Sigmoid colon (tissue), 7 donors: ENCODE results near the gene ACSS2. TPM values are rescaled to one million over a fixed set of nuclear protein-coding genes. Genes with fewer than 3 reads are reported as not detected.

Experiments used
- DNase-seq: peaks from one replicate; pipeline ENCODE4 v3.0.0-alpha.2; 2019
- H3K27ac ChIP-seq, 4 donors: fragments of 200-600 bp; sonication (generic); one replicate each; pipeline ENCODE4 v1.5.1; 2016 to 2019; ENCODE audit warnings: mild to moderate bottlenecking in 1 of 4
- H3K27me3 ChIP-seq, 3 donors: fragments of 200-600 bp; sonication (generic); one replicate each; pipeline ENCODE4 v1.5.1; 2019; ENCODE audit warnings: mild to moderate bottlenecking in 1 of 3
- H3K36me3 ChIP-seq, 4 donors: fragments of 200-600 bp; sonication (generic); one replicate each; pipeline ENCODE4 v1.5.1; 2016 to 2019
- H3K4me1 ChIP-seq, 4 donors: fragments of 200-600 bp; sonication (generic); one replicate each; pipeline ENCODE4 v1.5.1; 2017 to 2019
- H3K4me3 ChIP-seq, 4 donors: fragments of 200-600 bp; sonication (generic); one replicate each; pipeline ENCODE4 v1.5.1; 2017 to 2019; ENCODE audit warnings: mild to moderate bottlenecking in 2 of 4, moderate library complexity in 1 of 4
- H3K9me3 ChIP-seq, 4 donors: fragments of 200-600 bp in 3 of 4; sonication (generic) in 3 of 4; one replicate each; pipeline versions ENCODE4 v1.5.1 to v1.6.1; 2013 to 2019
- CTCF ChIP-seq, 4 experiments: fragments of 450-650 bp in 3 of 4; fragments of 200-600 bp in 1 of 4; IDR thresholded peaks; one replicate each; pipeline ENCODE4 v1.5.1; 2016 to 2019; ENCODE audit warnings: antibody characterized with exemption in 4 of 4, mild to moderate bottlenecking in 3 of 4, moderate library complexity in 2 of 4
- EP300 ChIP-seq, 4 donors: sonication (generic); formaldehyde crosslinking; IDR thresholded peaks; one replicate each; pipeline ENCODE4 v1.6.1; 2017; ENCODE audit warnings: antibody characterized with exemption in 4 of 4
- POLR2A ChIP-seq, 2 donors: fragments of 450-650 bp; IDR thresholded peaks; one replicate each; pipeline ENCODE4 v1.6.1; 2016; ENCODE audit warnings: antibody characterized with exemption in 2 of 2, mild to moderate bottlenecking in 2 of 2, moderate library complexity in 2 of 2
- POLR2AphosphoS5 ChIP-seq, 4 donors: sonication (generic); formaldehyde crosslinking; IDR thresholded peaks; one replicate each; pipeline ENCODE4 v1.6.1; 2017; ENCODE audit warnings: antibody characterized with exemption in 4 of 4
- WGBS, 2 donors: extraction: QIAGEN DNeasy Blood & Tissue Kit; methylation state at CpG; one replicate each; pipeline ENCODE4 v1.1.7; 2013; 5-methylcytosine and 5-hydroxymethylcytosine counted together
- intact Hi-C: fragments of 100-400 bp; cut with DNase I; formaldehyde crosslinking; loops from one replicate; pipeline ENCODE4 v1.15.1; 2023
- polyA plus RNA-seq, 3 donors: library from polyadenylated mRNA; stranded (reverse); fragments of 200-250 nt; gene quantifications; one replicate each; pipeline ENCODE4 v1.2.3, GENCODE V29; 2013
- total RNA-seq, 4 donors: library from RNA; depleted of rRNA; stranded (reverse); fragments of >200 nt; gene quantifications; one replicate each; pipeline ENCODE4 v1.1.0, GENCODE V29; 2016
- donor health status: healthy with polysubstance abuse.
- donor health status: Bipolar disorder and iron deficiency.
- donor health status: healthy.

The ACSS2 gene
- total and polyA plus RNA-seq, 7 donors, result 29.7 to 232 (median 70.1) TPM

GRCh38 chr20:34852298-34852697, 24.1 kb upstream of the ACSS2 start:
- no peak for DNase-seq
- Histone ChIP-seq H3K27ac (no peak overlapping the region), H3K36me3 (peaks cover 13 to 97% (median 26%) of the 10 kb centered on the region in 4 donors), H3K4me1 (no peaks in the 10 kb centered on the region), H3K27me3 (no peaks in the 10 kb centered on the region), H3K4me3 (no peak overlapping the region), H3K9me3 (no peaks in the 10 kb centered on the region)
- intact Hi-C loops, result no loop called here
- TF ChIP-seq POLR2A (IDR thresholded peaks at IDR 0.05), result no peak
- TF ChIP-seq CTCF (IDR thresholded peaks at IDR 0.05), result no peak
- no peak for TF ChIP-seq EP300 (IDR thresholded peaks at IDR 0.05)
- TF ChIP-seq POLR2AphosphoS5 (IDR thresholded peaks at IDR 0.05), result no peak
- 93% methylated on average over 4 of the region's 4 CpGs for WGBS, 2 donors

- no peaks in the 10 kb centered on the region for H3K27me3 ChIP-seq
- TF ChIP-seq POLR2AphosphoS5 (IDR thresholded peaks at IDR 0.05) (no peak), CTCF (IDR thresholded peaks at IDR 0.05) (no peak), EP300 (IDR thresholded peaks at IDR 0.05) (no peak), POLR2A (IDR thresholded peaks at IDR 0.05) (no peak)
- no peak overlapping the region for H3K27ac ChIP-seq
- no peaks in the 10 kb centered on the region for H3K9me3 ChIP-seq
- peaks cover 0 to 7% (median 0%) of the 10 kb centered on the region in 4 donors for H3K4me1 ChIP-seq
- H3K36me3 ChIP-seq, result peaks cover 0 to 70% (median 12%) of the 10 kb centered on the region in 4 donors
- DNase-seq, result no peak
- no peak overlapping the region for H3K4me3 ChIP-seq
- intact Hi-C loops, result no loop called here
- 97% methylated on average over 26 of the region's 26 CpGs for WGBS, 2 donors
Measured at GRCh38 chr20:34859367-34859766, 17.0 kb upstream of the ACSS2 start.

- 93 to 94% methylated on average over 9 of the region's 9 CpGs for WGBS, 2 donors
- Histone ChIP-seq H3K27me3 (no peaks in the 10 kb centered on the region), H3K36me3 (peaks cover 0 to 66% (median 10%) of the 10 kb centered on the region in 4 donors), H3K4me1 (peaks cover 0 to 7% (median 0%) of the 10 kb centered on the region in 4 donors), H3K27ac (no peak overlapping the region), H3K9me3 (no peaks in the 10 kb centered on the region), H3K4me3 (no peak overlapping the region)
- DNase-seq, result no peak
- TF ChIP-seq EP300 (IDR thresholded peaks at IDR 0.05), result no peak
- no peak for TF ChIP-seq CTCF (IDR thresholded peaks at IDR 0.05)
- no peak for TF ChIP-seq POLR2A (IDR thresholded peaks at IDR 0.05)
- no peak for TF ChIP-seq POLR2AphosphoS5 (IDR thresholded peaks at IDR 0.05)
- intact Hi-C loops, result no loop called here
Measured at GRCh38 chr20:34859826-34860545, 16.4 kb upstream of the ACSS2 start.

GRCh38 chr20:34861386-34862084, 14.9 kb upstream of the ACSS2 start:
- H3K36me3 ChIP-seq, result peaks cover 0 to 58% (median 8%) of the 10 kb centered on the region in 4 donors
- no peak overlapping the region for H3K27ac ChIP-seq
- H3K27me3 ChIP-seq, result no peaks in the 10 kb centered on the region
- 71 to 86% methylated on average over 7 of the region's 7 CpGs for WGBS, 2 donors
- H3K9me3 ChIP-seq, result no peaks in the 10 kb centered on the region
- TF ChIP-seq POLR2AphosphoS5 (IDR thresholded peaks at IDR 0.05), result no peak
- peaks cover 0 to 7% (median 0%) of the 10 kb centered on the region in 4 donors for H3K4me1 ChIP-seq
- intact Hi-C loops, result no loop called here
- no peak for DNase-seq
- no peak overlapping the region for H3K4me3 ChIP-seq

GRCh38 chr20:34862724-34863123, 13.7 kb upstream of the ACSS2 start:
- Histone ChIP-seq H3K27ac (no peak overlapping the region), H3K36me3 (peaks cover 0 to 50% (median 6%) of the 10 kb centered on the region in 4 donors), H3K27me3 (no peaks in the 10 kb centered on the region), H3K4me3 (no peak overlapping the region), H3K4me1 (peaks cover 0 to 7% (median 0%) of the 10 kb centered on the region in 4 donors), H3K9me3 (no peaks in the 10 kb centered on the region)
- no peak for DNase-seq
- intact Hi-C loops, result no loop called here
- no peak for TF ChIP-seq CTCF (IDR thresholded peaks at IDR 0.05)
- TF ChIP-seq POLR2A (IDR thresholded peaks at IDR 0.05), result no peak
- 94 to 95% methylated on average over 12 of the region's 12 CpGs for WGBS, 2 donors
